Endometrium (tissue), 2 donors: ENCODE measurements around the gene BICD1.
A peak's percentile ranks its signal among the peaks of the same experiment; 100 is the strongest.

ENCODE experiments used
- FAIRE-seq: peaks from 2 replicates; lab custom pipeline; 2012; peaks lifted over from hg19 to GRCh38; lab: Jason Lieb, UNC
- donor health status: control.
- donor health status: control.

Gene BICD1

GRCh38 chr12:32284561-32284960 lies 177.9 kb downstream of the BICD1 start:
- no peak for FAIRE-seq

DNA sequence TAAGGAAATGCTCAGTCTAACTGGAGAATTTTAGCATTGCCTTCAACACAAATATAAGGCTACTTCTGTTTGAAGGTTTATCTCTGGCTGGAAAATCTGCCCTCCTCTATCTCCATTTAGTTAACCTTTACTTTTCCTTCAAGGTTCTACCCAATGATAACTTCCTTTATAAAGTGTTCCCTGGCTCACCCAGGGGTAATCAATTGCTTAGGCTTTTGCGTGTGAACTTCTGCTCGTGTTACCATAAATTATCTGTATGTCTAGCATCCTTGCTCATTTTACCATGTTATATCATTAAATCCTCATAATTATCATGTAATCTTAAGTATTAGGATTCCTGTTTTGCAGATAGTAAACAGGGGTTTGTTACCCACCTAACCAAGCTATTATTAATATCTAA lies 178.4 kb downstream of the BICD1 start:
- FAIRE-seq = no peak

GRCh38 chr12:32285489-32285888 lies 178.8 kb downstream of the BICD1 start:
- FAIRE-seq = no peak

GRCh38 chr12:32290411-32290810 lies 183.8 kb downstream of the BICD1 start:
- FAIRE-seq = no peak

DNA sequence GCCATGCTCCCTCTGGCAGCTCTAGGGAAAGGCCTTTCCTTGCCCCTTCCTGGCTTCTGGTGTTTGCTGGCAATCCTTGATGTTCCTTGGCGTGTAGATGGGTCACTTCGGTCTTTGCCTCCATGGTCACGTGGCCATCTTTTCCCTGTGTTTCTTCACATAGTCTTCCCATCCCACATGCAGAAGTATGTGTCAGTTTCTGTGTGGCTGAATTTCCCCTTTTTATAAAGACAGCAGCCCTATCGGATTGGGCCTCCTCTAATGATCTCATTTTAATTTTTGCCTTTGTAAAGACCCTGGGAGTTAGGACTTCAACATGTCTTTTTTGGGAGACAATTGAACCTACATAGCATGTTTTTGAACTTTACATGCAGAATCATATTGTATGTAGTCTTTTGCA lies 185.5 kb downstream of the BICD1 start:
- no peak for FAIRE-seq

- FAIRE-seq = no peak
These were observed 187.3 kb downstream of the BICD1 start for GRCh38 chr12:32293808-32294419.

DNA sequence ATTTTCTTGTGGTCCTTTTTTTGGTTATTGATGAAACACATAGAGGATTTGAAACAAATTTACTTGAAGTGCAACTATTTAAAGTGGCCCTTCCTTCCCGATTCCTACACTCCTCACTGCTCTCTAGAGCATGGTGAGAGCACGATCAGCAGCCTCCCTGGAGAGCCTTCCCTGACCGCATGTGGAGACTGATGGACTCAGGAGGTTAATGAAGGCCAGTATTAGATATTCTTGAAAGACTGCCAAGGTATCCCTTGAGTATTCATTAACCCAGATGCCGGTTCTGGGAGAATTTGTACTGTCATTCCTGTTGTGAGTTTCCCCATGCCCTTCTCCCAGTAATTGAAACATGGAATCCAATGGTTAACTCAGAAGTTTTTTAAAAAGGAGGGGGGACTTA lies 189.9 kb downstream of the BICD1 start:
- FAIRE-seq = no peak

- FAIRE-seq = peak; percentile 92
These were observed 192.3 kb downstream of the BICD1 start for GRCh38 chr12:32298917-32299316.

GRCh38 chr12:32301216-32301615 lies 194.6 kb downstream of the BICD1 start:
- FAIRE-seq = no peak

GRCh38 chr12:32302218-32303173 lies 195.8 kb downstream of the BICD1 start:
- no peak for FAIRE-seq

GRCh38 chr12:32303174-32303549 lies 196.5 kb downstream of the BICD1 start:
- no peak for FAIRE-seq

- FAIRE-seq = peak; percentile 96
These were observed 198.5 kb downstream of the BICD1 start for GRCh38 chr12:32305163-32305562.

- FAIRE-seq = no peak
These were observed 200.7 kb downstream of the BICD1 start for GRCh38 chr12:32307326-32307725.

GRCh38 chr12:32309811-32310736 lies 203.4 kb downstream of the BICD1 start:
- peak; percentile 23 for FAIRE-seq

GRCh38 chr12:32312049-32312670 lies 205.5 kb downstream of the BICD1 start:
- FAIRE-seq = peak; percentile 84

GRCh38 chr12:32322354-32322753 lies 215.7 kb downstream of the BICD1 start:
- no peak for FAIRE-seq

- FAIRE-seq = no peak
These were observed 224.5 kb downstream of the BICD1 start for GRCh38 chr12:32331133-32331532.

- FAIRE-seq = no peak
These were observed 225.8 kb downstream of the BICD1 start for GRCh38 chr12:32332446-32332845.

DNA sequence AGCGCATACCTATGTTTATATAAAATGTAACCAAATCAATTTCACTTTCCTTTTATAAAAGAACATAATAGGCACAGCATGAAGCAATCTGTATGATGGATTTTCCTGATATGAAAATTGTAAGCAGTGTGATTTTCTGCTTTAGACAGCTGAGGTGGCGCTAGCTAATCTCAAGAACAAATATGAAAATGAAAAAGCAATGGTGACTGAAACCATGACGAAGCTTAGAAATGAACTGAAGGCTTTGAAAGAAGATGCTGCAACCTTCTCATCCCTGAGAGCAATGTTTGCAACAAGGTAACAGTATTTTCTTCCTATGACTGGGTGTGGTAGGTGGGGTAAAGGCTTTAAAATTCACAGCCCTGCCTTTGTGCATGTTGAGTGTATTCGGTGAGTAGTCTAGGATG lies 227.7 kb downstream of the BICD1 start:
- no peak for FAIRE-seq

- no peak for FAIRE-seq
These were observed 229.6 kb downstream of the BICD1 start for GRCh38 chr12:32336261-32336660.

GRCh38 chr12:32343496-32343895 lies 236.8 kb downstream of the BICD1 start:
- no peak for FAIRE-seq

- FAIRE-seq = no peak
These were observed 237.4 kb downstream of the BICD1 start for GRCh38 chr12:32344047-32344446.
